H1 (cell line): ENCODE measurements around the gene BSND. TPM values are rescaled to one million over a fixed set of nuclear protein-coding genes. Genes with fewer than 3 reads are reported as not detected.

Source experiments
- NRF1 ChIP-seq: IDR thresholded peaks from 2 replicates; pipeline ENCODE4 v1.6.1; 2011; ENCODE audit warnings: mild to moderate bottlenecking, low read depth, low read length, improper control_type of control experiment
- polyA plus RNA-seq, 7 experiments: library from polyadenylated mRNA; depleted of rRNA in 3 of 7; stranded (reverse) in 5 of 7; unstranded in 2 of 7; fragments of >200 nt in 5 of 7; fragments of 200-250 nt in 2 of 7; gene quantifications; 1 replicate in 5 of 7; 2 replicates in 1 of 7; 4 replicates in 1 of 7; pipeline versions ENCODE4 v1.2.1 to v1.2.3, GENCODE V29; 2011 to 2013; ENCODE audit warnings: missing spikeins in 2 of 7, mixed read lengths in 2 of 7
- total RNA-seq: library from RNA; stranded (reverse); fragmentation: NEBNext Ultra II Directional; extraction: Animal tissue kit (Norgen Biotek cat#: 25700); gene quantifications from 2 replicates; pipeline ENCODE4 v1.2.1, GENCODE V29; 2021
- TF ChIP-seq, protein P1 (sequence below), 3 experiments: IDR thresholded peaks; 1 replicate in 2 of 3; 2 replicates in 1 of 3; pipeline versions ENCODE4 v1.5.1 to v1.6.1; 2011; ENCODE audit warnings: low read length in 3 of 3, mild to moderate bottlenecking in 3 of 3, inconsistent platforms in 2 of 3, low read depth in 1 of 3, moderate library complexity in 1 of 3; ENCODE audit not compliant: insufficient read depth in 1 of 3; ENCODE audit errors: control extremely low read depth in 1 of 3

Gene BSND
- total and polyA plus RNA-seq, 2 of the 8 experiments (the other 6 are each of a cell fraction or from before 2014, with no cell fraction given), result 0.43 to 0.68 TPM

DNA sequence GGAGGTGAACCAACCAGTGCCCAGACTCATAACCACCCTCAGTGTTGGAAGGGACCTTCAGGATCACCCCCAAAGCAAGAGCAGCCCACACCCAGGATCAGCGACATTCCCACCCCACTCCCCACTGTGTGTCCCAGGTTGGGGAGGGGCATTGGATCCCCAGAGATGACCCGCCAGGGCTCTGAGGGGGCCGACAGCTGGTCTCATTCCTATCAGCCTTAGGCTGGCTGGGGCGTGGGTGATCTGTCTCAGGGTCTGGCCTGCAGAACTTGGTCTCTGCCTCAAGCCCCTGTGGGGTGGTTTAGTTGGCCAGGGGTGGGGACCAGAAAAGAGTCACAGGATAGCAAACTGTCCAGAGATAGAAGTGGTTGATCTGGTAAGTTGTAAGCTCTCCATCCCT lies 7.8 kb upstream of the BSND start (continued):
- TF ChIP-seq, protein P1, sequence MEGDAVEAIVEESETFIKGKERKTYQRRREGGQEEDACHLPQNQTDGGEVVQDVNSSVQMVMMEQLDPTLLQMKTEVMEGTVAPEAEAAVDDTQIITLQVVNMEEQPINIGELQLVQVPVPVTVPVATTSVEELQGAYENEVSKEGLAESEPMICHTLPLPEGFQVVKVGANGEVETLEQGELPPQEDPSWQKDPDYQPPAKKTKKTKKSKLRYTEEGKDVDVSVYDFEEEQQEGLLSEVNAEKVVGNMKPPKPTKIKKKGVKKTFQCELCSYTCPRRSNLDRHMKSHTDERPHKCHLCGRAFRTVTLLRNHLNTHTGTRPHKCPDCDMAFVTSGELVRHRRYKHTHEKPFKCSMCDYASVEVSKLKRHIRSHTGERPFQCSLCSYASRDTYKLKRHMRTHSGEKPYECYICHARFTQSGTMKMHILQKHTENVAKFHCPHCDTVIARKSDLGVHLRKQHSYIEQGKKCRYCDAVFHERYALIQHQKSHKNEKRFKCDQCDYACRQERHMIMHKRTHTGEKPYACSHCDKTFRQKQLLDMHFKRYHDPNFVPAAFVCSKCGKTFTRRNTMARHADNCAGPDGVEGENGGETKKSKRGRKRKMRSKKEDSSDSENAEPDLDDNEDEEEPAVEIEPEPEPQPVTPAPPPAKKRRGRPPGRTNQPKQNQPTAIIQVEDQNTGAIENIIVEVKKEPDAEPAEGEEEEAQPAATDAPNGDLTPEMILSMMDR (IDR thresholded peaks at IDR 0.05; ENCODE audit: control extremely low read depth in 1 of 3, insufficient read depth in 1 of 3, low read depth in 1 of 3, low read length in 3 of 3), result no peak
- no peak for TF ChIP-seq NRF1
